NCI-H146 (cell line): Measurements from ENCODE around the gene SPO11.
A peak's percentile ranks its signal among the peaks of the same experiment; 100 is the strongest.
"Not testable (repeated sequence)": the region's sequence is repeated elsewhere in the genome, so short reads cannot be mapped to it uniquely, and the experiment has no call there.

Source experiments
- DNase-seq: peaks from one replicate; lab custom pipeline; 2025; lab: John Stamatoyannopoulos, UW

The SPO11 gene

GRCh38 chr20:57341663-57342062 lies 12.1 kb downstream of the SPO11 start:
- DNase-seq, result no peak

- no peak for DNase-seq
Observed at GRCh38 chr20:57342829-57343228, 13.2 kb downstream of the SPO11 start.

- DNase-seq, result peak; percentile 60
Observed at GRCh38 chr20:57346477-57346876, 16.9 kb downstream of the SPO11 start.

GRCh38 chr20:57347393-57347792 lies 17.8 kb downstream of the SPO11 start:
- no peak for DNase-seq

GRCh38 chr20:57348200-57348921 lies 18.8 kb downstream of the SPO11 start:
- not testable (repeated sequence) for DNase-seq

- DNase-seq, result not testable (repeated sequence)
Observed at GRCh38 chr20:57348922-57349574, 19.4 kb downstream of the SPO11 start.

- no peak for DNase-seq
Observed at GRCh38 chr20:57350081-57350710, 20.6 kb downstream of the SPO11 start.

GRCh38 chr20:57350726-57351041 lies 21.1 kb downstream of the SPO11 start:
- not testable (repeated sequence) for DNase-seq

GRCh38 chr20:57351042-57351783 lies 21.6 kb downstream of the SPO11 start, which contains the start of gene RAE1:
Gene RAE1 (plus strand): TSS chr20:57351255. CDS start chr20:57354039, 2,784 bp downstream.
- peak; percentile 89 for DNase-seq

GRCh38 chr20:57352305-57352704 lies 22.7 kb downstream of the SPO11 start:
- no peak for DNase-seq

GRCh38 chr20:57353351-57353750 lies 23.7 kb downstream of the SPO11 start:
- no peak for DNase-seq

GRCh38 chr20:57361517-57361916 lies 31.9 kb downstream of the SPO11 start:
- DNase-seq, result no peak

GRCh38 chr20:57364451-57364850 lies 34.8 kb downstream of the SPO11 start:
- DNase-seq, result no peak

GRCh38 chr20:57369596-57369995 lies 40.0 kb downstream of the SPO11 start:
- DNase-seq, result no peak

GRCh38 chr20:57370316-57370715 lies 40.7 kb downstream of the SPO11 start:
- no peak for DNase-seq

GRCh38 chr20:57371363-57371762 lies 41.8 kb downstream of the SPO11 start:
- DNase-seq, result no peak

GRCh38 chr20:57372157-57372556 lies 42.6 kb downstream of the SPO11 start:
- DNase-seq, result no peak

GRCh38 chr20:57372581-57373350 lies 43.2 kb downstream of the SPO11 start:
- DNase-seq, result no peak

GRCh38 chr20:57374343-57374930 lies 44.8 kb downstream of the SPO11 start:
- DNase-seq, result no peak

- no peak for DNase-seq
Observed at GRCh38 chr20:57374931-57375651, 45.5 kb downstream of the SPO11 start.
